Measurements from ENCODE around the gene CALCOCO1.

DNA sequence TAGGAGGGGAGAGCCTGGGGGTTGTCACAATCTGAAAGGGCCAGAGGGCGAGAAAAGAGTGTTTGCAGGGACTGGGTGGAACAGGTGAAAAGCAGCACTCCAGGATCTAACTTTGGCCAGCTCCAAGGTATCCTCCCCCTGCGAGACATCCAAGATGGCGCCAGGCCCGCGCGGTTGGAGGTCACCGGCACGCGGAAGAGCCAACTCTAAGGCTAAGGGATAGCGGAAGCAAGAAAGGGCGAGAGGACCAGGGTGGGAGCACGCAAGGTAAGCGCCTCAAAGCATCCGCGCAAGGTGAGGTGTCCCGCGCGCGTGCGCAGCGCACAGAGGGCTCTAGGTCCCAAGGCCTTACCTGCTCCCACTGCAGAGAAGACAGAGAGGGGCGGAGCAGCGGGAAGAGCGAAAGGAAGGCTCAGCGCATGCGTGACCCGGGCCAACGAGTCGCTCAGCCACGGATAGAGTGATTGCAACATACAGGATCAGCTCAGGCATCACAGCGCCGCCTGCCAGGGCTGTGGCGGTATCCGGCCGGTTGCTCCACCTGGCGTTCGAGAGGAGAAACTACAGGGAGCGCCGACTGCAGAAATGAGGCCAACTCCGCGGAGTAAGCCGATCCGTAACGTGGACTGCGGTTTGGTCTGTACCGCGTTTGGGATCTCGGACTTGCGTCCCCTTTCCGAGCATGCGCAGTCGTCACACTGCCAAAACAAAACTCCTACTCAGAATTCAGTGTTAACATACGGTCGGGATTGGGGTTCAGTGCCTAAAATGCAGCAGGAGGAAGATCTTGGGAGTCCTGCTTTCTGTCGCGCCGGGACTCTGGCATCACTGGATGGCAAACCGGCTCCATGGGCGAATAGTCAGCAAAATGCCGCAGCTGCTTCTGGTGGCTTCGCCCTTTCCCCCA is 51.3 kb downstream of the CALCOCO1 start, which contains the start of gene ATP5MC2:
- TF ChIP-seq, protein P1, sequence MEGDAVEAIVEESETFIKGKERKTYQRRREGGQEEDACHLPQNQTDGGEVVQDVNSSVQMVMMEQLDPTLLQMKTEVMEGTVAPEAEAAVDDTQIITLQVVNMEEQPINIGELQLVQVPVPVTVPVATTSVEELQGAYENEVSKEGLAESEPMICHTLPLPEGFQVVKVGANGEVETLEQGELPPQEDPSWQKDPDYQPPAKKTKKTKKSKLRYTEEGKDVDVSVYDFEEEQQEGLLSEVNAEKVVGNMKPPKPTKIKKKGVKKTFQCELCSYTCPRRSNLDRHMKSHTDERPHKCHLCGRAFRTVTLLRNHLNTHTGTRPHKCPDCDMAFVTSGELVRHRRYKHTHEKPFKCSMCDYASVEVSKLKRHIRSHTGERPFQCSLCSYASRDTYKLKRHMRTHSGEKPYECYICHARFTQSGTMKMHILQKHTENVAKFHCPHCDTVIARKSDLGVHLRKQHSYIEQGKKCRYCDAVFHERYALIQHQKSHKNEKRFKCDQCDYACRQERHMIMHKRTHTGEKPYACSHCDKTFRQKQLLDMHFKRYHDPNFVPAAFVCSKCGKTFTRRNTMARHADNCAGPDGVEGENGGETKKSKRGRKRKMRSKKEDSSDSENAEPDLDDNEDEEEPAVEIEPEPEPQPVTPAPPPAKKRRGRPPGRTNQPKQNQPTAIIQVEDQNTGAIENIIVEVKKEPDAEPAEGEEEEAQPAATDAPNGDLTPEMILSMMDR (conservative IDR thresholded peaks at IDR 0.05; ENCODE audit: low read length): peak; percentile 100
- TF ChIP-seq EZH2phosphoT487 (IDR thresholded peaks at IDR 0.05; ENCODE audit: borderline replicate concordance): no peak
